Suppressor macrophage treated with lipopolysaccharide for 4 hours (primary cell): Measurements from ENCODE around the gene KIF26B.

Experiments used
- DNase-seq: peaks from one replicate; pipeline ENCODE4 v3.0.0-alpha.2; 2020

KIF26B gene

GRCh38 chr1:245437369-245438062 lies 282.7 kb downstream of the KIF26B start:
- DNase-seq: no peak

DNA sequence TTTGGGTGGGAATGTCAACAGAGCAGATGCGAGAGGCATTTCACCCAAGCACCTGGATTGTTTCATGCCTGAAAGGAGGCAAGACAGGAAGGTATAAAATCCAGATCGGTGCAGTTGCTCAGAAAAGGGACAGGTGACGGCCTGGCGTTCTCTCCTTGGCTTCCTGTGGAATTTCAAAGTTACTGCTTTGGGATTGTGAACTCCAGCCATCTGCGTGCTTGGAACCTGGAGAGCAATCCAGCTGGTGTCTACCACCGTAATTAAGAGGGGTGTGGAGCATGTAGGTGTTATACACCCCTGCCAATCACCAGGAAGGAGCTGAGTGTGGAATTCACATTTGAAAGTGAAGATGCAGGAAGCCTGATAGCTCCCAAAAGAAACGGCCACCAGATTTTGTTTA lies 286.1 kb downstream of the KIF26B start:
- no peak for DNase-seq

- no peak for DNase-seq
Measured at GRCh38 chr1:245441689-245442088, 286.9 kb downstream of the KIF26B start.

GRCh38 chr1:245444147-245444828 lies 289.5 kb downstream of the KIF26B start:
- no peak for DNase-seq

- no peak for DNase-seq
Measured at GRCh38 chr1:245444945-245445344, 290.2 kb downstream of the KIF26B start.

DNA sequence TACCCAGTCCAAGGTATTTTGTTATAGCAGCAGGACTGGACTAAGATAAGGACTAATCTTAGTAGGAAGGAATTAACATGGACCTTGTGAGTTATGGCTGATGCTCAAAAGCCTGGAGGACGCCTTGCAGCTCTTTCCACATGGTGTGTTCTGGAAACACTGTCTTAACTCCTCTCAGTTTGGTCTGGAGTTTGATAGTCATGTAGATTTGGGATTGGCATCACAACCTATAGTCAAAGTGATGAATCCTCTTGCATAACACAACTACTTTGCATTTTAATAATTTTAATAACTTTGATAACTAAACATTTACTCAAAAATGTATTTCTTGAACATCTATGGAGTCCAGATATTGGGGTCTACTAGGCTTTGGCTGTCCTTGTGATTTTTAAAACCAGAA lies 293.7 kb downstream of the KIF26B start:
- DNase-seq: no peak

GRCh38 chr1:245448975-245449431 lies 294.2 kb downstream of the KIF26B start:
- no peak for DNase-seq

GRCh38 chr1:245453541-245453940 lies 298.8 kb downstream of the KIF26B start:
- no peak for DNase-seq

DNA sequence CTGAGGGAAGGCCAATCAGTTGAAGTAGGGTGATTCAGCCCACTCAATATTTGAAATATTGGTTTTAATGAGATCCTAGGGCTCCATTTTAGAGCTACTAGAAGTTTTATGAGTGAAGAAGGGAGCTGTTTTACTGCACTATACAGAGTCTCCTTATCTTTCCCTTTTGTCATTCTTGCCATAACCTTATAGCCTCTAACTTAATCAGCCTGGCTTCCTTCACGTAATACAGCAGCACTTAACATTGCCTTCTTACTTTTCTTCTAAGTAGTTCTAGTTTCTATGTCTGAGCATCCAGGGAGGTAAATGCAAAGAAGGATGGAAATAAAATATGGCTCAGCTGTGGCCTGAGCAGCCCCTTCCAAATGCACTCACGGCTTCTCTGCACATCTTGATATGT lies 299.3 kb downstream of the KIF26B start:
- no peak for DNase-seq

DNA sequence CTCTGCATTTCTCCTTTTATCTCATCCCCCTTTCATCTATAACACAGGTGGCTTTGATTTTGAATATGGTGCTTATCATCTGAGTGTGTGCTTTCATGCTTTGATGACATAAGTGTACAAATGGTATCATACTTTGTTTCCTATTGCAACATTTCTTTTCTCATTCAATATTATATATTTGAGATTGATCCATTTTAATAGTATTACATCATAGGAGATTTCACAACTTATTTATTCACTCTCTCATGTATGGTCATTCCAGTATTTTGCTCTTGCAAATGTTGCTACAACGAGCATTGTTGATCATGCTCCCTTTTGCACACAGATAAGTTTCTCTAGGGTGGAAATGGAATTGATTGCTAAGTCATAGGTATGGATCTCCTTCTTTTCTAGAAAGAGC lies 302.8 kb downstream of the KIF26B start:
- DNase-seq: no peak

DNA sequence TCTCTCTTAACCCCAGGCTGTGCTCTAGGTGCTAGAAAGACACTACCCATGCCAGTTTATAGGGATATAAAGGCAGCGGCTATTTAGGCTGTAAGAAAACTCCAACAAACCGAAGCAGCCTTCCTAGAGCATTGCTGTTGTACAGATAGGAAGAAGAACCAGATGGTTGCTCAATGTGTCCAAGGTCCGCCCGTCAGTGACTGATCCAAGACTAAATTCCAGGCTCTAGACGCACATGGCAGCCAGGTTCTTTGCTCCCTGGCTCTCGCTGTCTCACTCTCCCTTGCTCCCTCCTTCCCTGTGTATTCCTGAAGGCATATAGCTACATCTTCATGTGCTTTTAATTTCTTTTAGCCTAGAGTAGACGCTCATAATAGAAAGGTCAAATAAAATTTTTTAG lies 303.4 kb downstream of the KIF26B start:
- no peak for DNase-seq

DNA sequence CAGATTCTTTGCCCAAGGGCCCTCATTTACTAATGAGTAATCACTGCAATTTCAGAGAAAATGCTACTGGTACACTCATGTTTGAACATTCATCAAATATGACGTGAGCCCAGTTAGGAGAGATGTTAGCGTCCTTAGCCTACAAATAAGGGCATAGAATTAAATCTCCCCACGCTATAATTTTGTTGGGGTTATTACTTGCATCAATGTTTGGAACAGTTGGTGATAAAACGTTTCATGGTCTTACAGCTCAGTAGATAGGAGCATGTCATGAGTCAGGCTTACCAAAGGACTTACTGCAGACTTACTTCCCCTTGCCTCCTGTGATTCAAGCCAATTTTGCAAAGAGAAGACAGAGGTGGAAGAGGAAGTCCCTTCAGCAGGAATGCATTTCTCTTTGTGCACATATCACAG lies 304.0 kb downstream of the KIF26B start:
- peak; percentile 85 for DNase-seq

DNA sequence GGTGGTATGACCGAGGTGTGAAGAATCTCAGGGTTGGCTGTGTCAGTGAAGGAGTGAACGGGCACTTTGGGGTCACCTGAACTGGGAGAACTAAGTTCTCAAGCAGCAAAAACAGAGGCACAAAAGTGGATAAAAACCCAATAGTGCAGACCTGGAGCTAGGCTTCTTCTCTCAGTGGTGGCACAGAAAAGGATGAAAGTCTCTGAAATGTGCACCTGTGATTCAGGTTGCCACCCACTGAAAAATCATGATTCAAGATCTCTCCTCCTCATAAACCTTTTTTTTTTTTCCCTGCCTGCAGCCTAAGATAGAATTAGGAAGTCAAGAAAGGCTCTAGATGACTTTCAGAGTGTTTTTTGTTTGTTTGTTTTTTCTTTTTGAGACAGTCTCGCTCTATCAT lies 304.8 kb downstream of the KIF26B start:
- no peak for DNase-seq

DNA sequence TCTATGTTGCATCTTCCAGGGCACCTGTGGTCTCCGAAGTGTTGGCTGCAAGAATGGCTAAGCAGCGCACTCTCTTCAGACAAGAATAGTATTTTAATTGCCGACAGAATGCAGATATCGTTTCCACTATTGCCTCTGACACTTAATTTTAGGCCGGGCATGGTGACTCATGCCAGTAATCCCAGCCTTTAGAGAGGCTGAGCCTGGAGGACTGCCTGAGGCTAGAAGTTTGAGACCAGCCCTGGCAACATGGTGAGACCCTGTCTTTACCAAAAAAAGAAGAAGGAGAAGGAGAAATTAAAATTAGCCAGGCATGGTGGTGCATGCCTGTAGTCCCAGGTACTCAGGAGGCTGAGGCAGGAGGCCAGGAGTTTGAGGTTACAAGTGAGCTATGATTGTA lies 306.9 kb downstream of the KIF26B start:
- no peak for DNase-seq

DNA sequence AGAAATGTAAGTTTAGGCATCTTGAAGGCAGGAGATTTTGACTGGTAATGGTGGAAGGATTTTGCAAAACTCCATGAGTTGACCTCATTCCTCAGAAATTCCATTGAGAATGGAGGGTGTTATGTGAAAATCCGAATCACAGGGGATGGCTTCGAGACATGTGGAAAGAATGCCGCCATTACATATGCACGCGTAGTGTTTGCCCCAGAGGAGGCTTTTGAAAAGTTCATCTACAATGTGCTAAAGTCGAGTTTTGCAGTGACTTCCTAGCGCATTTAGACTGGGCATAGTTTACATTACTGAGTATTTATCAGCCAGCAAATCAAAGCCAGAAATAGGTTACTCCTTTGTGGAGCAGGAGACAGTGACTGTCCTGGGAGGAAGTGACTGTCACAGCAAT lies 307.4 kb downstream of the KIF26B start:
- no peak for DNase-seq

DNA sequence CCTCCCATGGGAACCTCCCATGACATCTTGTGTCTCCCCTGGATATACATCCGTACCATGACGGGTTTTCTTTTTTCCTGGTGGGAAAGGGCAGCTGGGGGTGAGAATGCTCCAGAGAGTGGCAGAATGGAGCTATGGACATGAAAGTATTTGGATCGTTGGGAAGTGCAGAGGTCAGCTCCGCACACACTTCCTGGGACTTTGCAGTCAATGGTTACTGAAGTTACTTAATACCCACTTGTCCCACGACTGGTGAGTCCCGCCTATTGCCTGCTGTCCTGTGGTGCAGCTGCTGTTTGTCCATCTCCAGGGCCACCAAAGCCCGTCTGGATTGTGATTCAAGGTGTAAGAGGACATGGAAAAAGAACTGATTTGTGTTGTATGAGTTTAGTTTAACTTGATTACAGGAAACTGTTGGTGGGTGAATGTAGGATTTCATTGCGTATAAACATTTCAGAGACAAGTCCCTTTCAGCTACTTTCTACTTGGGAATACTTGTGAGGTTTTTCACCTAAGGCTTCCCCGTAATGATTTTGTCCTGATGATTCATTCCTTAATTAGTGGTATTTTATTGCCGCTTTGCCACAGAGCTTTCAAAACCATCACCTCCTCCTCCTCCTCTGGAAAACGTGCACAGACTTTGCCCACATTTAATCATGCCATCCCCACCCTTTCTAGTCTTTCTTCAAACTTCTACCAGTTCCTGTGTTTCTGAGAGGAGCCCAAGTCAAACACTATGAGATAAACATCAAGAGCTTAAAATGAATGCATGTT lies 308.8 kb downstream of the KIF26B start:
- no peak for DNase-seq

DNA sequence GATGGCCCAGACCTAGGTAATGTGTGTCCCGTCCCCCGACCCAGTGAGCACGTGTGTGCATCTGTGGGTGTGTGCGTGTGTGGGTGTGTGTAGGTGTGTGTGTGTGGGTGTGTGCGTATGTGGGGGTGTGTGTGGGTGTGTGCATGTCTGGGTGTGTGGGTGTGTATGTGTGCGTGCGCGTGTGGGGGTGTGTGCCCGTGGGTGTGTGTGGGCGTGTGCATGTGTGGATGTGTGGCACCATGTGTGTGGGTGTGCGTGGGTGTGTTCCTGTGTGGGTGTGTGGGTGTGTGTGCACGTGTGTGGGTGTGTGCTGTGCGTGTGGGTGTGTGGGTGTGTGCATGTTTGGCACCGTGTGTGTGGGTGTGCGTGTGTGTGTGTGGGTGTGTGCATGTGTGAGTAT lies 309.5 kb downstream of the KIF26B start:
- no peak for DNase-seq

DNA sequence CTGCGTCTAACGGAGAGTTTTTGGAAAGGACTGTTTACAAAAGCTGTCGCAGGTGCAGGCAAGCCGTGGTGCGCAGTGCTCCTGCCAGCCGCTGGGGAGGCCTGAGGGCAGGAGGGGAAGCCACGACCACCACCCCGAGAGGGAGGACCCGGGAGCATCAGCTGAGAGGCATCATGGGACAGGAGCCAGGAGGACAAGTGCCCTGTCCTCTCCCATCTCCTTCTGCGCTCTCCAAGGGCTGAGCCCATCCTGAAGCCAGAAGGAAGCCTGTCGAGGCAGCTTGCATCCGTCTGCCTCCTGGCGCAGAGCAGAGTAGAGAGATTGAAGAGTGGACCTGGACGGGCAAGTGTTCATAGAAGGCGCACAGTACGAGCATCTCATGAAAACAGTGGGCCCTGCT lies 310.9 kb downstream of the KIF26B start:
- no peak for DNase-seq

- no peak for DNase-seq
Measured at GRCh38 chr1:245466261-245466660, 311.5 kb downstream of the KIF26B start.

- no peak for DNase-seq
Measured at GRCh38 chr1:245467804-245468203, 313.0 kb downstream of the KIF26B start.

DNA sequence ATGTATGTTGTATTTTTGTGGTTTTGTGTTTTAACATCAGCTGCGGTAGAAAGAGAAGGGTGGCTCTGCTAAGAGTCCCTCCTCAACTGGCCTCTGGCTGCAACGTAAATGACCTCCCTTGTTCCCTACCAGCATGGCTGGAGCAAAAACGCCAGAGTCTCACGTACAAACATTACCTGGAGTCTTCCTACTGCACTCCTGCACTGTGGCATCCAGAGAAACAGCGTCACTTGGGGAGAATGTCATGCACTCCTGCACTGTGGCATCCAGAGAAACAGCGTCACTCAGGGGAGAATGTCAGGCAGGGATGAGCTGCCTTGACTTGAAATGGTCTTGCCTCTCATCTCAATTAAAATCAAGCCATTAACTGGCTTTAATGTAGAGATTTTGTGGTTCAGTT lies 314.2 kb downstream of the KIF26B start:
- no peak for DNase-seq

DNA sequence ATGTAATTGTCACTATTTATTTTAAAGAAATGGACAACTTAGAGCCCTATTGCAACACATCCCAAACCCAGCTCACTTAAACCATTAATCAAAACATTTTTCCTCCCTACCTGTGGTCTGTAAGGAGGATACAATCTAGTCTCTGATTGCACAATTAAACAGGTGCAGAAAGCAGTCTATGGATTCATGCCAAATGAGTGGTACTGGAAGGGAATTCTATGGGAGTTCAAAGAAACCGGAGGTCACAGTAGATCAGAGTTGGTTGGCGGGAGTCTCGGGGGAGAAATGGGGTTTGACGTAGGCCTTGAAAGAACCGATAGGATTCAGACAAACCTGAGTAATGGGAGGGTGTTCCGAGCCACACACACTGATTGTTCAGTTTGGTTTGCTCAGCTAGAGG lies 314.9 kb downstream of the KIF26B start:
- no peak for DNase-seq

DNA sequence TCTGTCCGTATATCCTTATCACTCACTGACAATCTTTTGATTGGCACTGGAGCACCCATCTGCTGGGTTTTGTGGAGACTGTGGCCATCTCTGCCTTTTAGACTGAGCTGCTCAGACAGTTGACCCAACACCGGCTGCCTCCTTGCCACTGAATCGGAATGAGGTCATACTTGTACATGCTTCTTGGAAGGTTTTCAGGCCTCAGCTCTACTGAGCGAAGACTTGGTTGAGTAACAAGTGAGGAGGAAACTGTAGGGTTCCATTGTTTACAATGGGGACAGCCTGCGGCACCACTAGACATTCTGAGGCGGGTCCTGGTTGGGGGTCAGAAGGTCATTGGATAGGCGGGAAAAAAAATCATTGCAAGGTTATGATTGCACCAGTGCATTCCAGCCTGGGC lies 320.3 kb downstream of the KIF26B start:
- DNase-seq: no peak

DNA sequence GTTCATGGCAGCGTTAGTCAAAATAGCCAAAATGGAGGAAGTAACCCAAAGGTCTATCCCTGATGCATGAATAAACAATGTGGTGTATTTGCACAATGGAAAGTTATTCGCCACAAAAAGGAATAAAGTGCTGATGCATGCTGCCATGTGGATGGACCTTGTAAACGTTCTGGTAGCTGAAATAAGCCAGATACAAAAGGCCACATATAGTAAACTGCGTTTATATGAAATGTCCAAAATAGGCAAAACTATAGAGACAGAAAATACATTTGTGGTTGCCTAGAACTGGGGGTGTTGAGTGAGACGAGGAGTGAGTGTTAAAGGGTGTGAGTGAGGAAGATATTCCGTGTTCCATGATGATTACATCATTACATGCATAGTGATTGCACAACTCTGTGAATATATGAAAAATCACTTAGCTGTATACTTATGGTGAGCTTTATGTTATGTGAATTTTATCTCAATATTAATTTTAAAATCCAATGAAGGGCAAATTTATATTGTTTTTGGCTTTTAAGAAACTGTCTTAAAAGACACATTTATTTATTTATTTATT lies 321.3 kb downstream of the KIF26B start:
- DNase-seq: peak; percentile 45
